ENCODE results near the gene SMIM35.

The SMIM35 gene

DNA sequence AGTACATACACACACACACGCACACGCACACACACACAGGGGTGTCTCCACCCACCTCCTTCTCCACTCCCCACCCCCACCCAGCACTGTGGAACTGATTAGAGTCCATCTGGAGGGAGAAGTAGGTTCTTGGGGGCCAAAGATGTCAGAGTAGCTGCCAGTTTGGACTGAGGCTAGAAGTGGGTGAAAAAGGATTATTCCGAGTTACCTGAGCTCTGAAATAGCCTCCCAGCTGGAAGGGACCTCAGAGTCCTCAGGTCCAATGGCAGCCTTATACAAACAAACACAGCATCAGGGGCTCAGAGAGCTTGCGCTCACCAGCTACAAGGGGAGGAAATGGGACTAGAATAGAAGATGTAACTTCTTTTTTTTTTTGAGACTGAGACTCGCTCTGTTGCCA, 79.7 kb downstream of the SMIM35 start:
- H3K27me3 ChIP-seq (replicated peaks; ENCODE audit: control insufficient read depth, insufficient read depth, low read length) = no peaks in the 10 kb centered on the region
- DNase-seq (ENCODE audit: extremely low read depth, insufficient read length) = no peak
- no peaks in the 10 kb centered on the region for H3K36me3 ChIP-seq (ENCODE audit: control insufficient read depth, insufficient read depth, low read length)
- no peak for TF ChIP-seq CTCF (IDR thresholded peaks at IDR 0.05; ENCODE audit: insufficient read depth, low read length, poor library complexity, severe bottlenecking)
- H3K4me3 ChIP-seq (replicated peaks; ENCODE audit: low read depth, low read length) = no peak overlapping the region

- H3K36me3 ChIP-seq (ENCODE audit: control insufficient read depth, insufficient read depth, low read length) = no peaks in the 10 kb centered on the region
- no peaks in the 10 kb centered on the region for H3K27me3 ChIP-seq (replicated peaks; ENCODE audit: control insufficient read depth, insufficient read depth, low read length)
- no peak for DNase-seq (ENCODE audit: extremely low read depth, insufficient read length)
- no peak overlapping the region for H3K4me3 ChIP-seq (replicated peaks; ENCODE audit: low read depth, low read length)
- TF ChIP-seq CTCF (IDR thresholded peaks at IDR 0.05; ENCODE audit: insufficient read depth, low read length, poor library complexity, severe bottlenecking) = no peak
Observed at GRCh38 chr11:118006153-118006534, 80.6 kb downstream of the SMIM35 start.

DNA sequence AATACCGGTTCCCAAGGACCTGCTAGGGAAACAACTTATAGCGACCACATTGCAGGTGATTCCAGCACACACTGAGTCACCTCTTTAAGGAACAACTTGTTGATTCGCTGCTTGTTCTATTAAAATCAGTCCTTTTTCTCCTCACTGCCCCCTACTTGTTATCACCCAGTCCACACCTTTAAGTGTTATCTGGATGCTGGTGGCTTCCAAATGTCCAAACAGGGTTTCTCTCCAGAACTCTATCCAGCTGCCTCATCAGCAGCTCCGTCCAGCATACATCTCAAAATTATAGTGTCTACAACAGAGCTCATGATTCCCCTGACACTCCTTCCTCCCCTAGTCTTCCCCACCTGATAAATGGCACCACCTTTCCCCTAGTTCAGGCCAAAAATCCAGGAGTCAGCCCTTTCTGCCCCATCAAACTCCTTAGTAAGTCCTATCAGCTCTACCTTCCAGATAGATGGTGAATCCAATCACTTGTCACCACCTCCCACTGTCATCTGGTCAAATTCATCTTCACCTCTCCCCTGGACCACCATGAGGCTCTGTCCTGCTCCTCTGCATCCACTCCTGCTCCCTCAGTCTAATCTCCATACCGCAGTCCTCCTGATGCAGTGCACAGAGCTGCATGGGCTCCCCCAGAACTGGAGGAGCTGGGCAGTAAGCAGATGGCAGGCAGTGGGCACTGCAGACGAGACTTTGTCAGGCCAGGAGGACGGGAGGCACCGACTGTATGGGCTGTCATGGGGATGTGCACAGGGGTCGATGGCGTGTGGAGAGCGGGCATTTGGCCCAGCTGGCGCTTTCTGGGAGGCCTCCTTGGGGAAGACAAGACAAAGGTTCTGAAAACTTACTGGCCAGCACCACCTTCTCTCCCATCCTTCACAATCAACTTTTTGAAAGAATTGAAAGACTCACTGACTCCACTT, 81.3 kb downstream of the SMIM35 start:
- no peak for TF ChIP-seq CTCF (IDR thresholded peaks at IDR 0.05; ENCODE audit: insufficient read depth, low read length, poor library complexity, severe bottlenecking)
- no peak for DNase-seq (ENCODE audit: extremely low read depth, insufficient read length)
- no peak overlapping the region for H3K4me3 ChIP-seq (replicated peaks; ENCODE audit: low read depth, low read length)
- H3K27me3 ChIP-seq (replicated peaks; ENCODE audit: control insufficient read depth, insufficient read depth, low read length) = no peaks in the 10 kb centered on the region
- H3K36me3 ChIP-seq (ENCODE audit: control insufficient read depth, insufficient read depth, low read length) = no peaks in the 10 kb centered on the region

GRCh38 chr11:118004543-118005223, 82.1 kb downstream of the SMIM35 start:
- no peak for DNase-seq (ENCODE audit: extremely low read depth, insufficient read length)
- no peaks in the 10 kb centered on the region for H3K27me3 ChIP-seq (replicated peaks; ENCODE audit: control insufficient read depth, insufficient read depth, low read length)
- no peak overlapping the region for H3K4me3 ChIP-seq (replicated peaks; ENCODE audit: low read depth, low read length)
- H3K36me3 ChIP-seq (ENCODE audit: control insufficient read depth, insufficient read depth, low read length) = no peaks in the 10 kb centered on the region
- TF ChIP-seq CTCF (IDR thresholded peaks at IDR 0.05; ENCODE audit: insufficient read depth, low read length, poor library complexity, severe bottlenecking) = no peak

DNA sequence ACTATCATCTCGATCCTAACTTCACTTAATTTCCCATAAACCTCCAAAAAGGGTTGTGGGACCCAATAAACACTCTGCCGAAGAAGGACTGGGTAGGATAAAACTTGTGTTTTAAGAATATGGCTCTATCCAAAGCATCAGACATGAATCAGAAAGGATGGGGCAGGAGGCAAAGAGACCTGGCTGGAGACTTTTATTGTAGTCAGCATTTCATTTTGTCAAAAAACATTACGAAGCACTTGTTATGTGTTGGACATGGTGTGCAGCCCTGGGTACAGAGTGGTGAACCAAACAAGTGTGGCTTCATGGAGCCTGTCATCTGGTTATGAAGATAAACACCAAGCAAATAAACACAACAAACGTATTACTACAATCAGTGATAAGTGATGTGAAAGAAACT, 83.3 kb downstream of the SMIM35 start:
- DNase-seq (ENCODE audit: extremely low read depth, insufficient read length) = no peak
- TF ChIP-seq CTCF (IDR thresholded peaks at IDR 0.05; ENCODE audit: insufficient read depth, low read length, poor library complexity, severe bottlenecking) = no peak
- H3K4me3 ChIP-seq (replicated peaks; ENCODE audit: low read depth, low read length) = no peak overlapping the region
- no peaks in the 10 kb centered on the region for H3K27me3 ChIP-seq (replicated peaks; ENCODE audit: control insufficient read depth, insufficient read depth, low read length)
- H3K36me3 ChIP-seq (ENCODE audit: control insufficient read depth, insufficient read depth, low read length) = peaks cover 5% of the 10 kb centered on the region

All from GM06990 (cell line).